K562 (cell line): ENCODE measurements around the gene PLEKHG4B. TPM values are rescaled to one million over a fixed set of nuclear protein-coding genes. Genes with fewer than 3 reads are reported as not detected.
"Not testable (repeated sequence)": the region's sequence is repeated elsewhere in the genome, so short reads cannot be mapped to it uniquely, and the experiment has no call there.

ENCODE experiments used
- ATF1 ChIP-seq, 2 experiments: fragments of 450-650 bp in 1 of 2; IDR thresholded peaks; 2 replicates each; pipeline ENCODE4 v1.6.1; 2016; ENCODE audit warnings: missing compliant biosample characterization in 1 of 2, missing genetic modification characterization in 1 of 2
- CTCF ChIP-seq, 3 experiments: IDR thresholded peaks in 2 of 3; conservative IDR thresholded peaks in 1 of 3; 2 replicates each; pipeline ENCODE4 v1.5.1; 2011 to 2012; ENCODE audit warnings: low read length in 3 of 3, mild to moderate bottlenecking in 3 of 3, control low read depth in 2 of 3, improper control_type of control experiment in 1 of 3, inconsistent platforms in 1 of 3, low read depth in 1 of 3, mixed read lengths in 1 of 3, moderate library complexity in 1 of 3; ENCODE audit not compliant: insufficient read depth in 2 of 3
- MGA ChIP-seq: fragments of 450-650 bp; IDR thresholded peaks from 2 replicates; pipeline ENCODE4 v1.6.1; 2016; ENCODE audit warnings: mild to moderate bottlenecking, moderate library complexity
- NRF1 ChIP-seq, 2 experiments: fragments of 450-650 bp; IDR thresholded peaks in 1 of 2; conservative IDR thresholded peaks in 1 of 2; 2 replicates each; pipeline ENCODE4 v1.6.1; 2014; ENCODE audit warnings: mild to moderate bottlenecking in 2 of 2
- SMAD3 ChIP-seq: fragments of 450-650 bp; formaldehyde crosslinking; conservative IDR thresholded peaks from 2 replicates; pipeline ENCODE4 v1.4.0; 2020; ENCODE audit warnings: mild to moderate bottlenecking
- SMAD4 ChIP-seq: fragments of 250-450 bp; sonication (Bioruptor Pico); conservative IDR thresholded peaks from 2 replicates; pipeline ENCODE4 v1.8.0; 2021; ENCODE audit warnings: inconsistent platforms, mild to moderate bottlenecking, moderate library complexity
- THAP12 ChIP-seq: fragments of 250-450 bp; sonication (Bioruptor Pico); IDR thresholded peaks from 2 replicates; pipeline ENCODE4 v1.9.0; 2021; ENCODE audit warnings: mild to moderate bottlenecking, inconsistent platforms
- ZKSCAN1 ChIP-seq: fragments of 150-350 bp; IDR thresholded peaks from 2 replicates; pipeline ENCODE4 v1.6.1; 2016; ENCODE audit warnings: low read depth, low read length
- polyA plus RNA-seq, 8 experiments: library from polyadenylated mRNA; depleted of rRNA in 4 of 8; stranded (reverse) in 5 of 8; unstranded in 3 of 8; fragments of >200 nt; fragmentation: Nextera tagmentation in 2 of 8; fragmentation: Illumina TruSeq in 1 of 8; extraction: Ambion mirVana in 2 of 8; extraction: Trizol in 1 of 8; gene quantifications; 2 replicates each; pipeline versions ENCODE4 v1.2.1 to v1.2.3, GENCODE V29; 2011 to 2014; ENCODE audit warnings: inconsistent platforms in 1 of 8, missing spikeins in 1 of 8
- total RNA-seq, 7 experiments: library from RNA; depleted of rRNA in 6 of 7; stranded (reverse); fragments of >200 nt in 6 of 7; fragmentation: Illumina TruSeq in 2 of 7; extraction: Trizol in 2 of 7; gene quantifications; 2 replicates each; pipeline versions ENCODE4 v1.2.1 to v1.2.3, GENCODE V29; 2011 to 2021; ENCODE audit warnings: low replicate concordance in 1 of 7

PLEKHG4B gene
- total and polyA plus RNA-seq, 9 of the 15 experiments (the other 6 are each of a cell fraction or from before 2014, with no cell fraction given) = 0.02 TPM; not detected in 8

GRCh38 chr5:217494-218456 lies 125.8 kb downstream of the PLEKHG4B start, which contains the start of the genes CCDC127 and SDHA (continued):
- TF ChIP-seq MGA (peak; percentile 26; the same call in 1 of the 2 replicates), SMAD4 (CRISPR knock-in tag) (peak; percentile 44; the same call in 1 of the 2 replicates), ZKSCAN1 (peak; percentile 43; the same call in 1 of the 2 replicates), ATF1 (tag; IDR thresholded peaks at IDR 0.05) (0 out of 2 replicates have a peak, but pooled peaks have one; percentile 29), NRF1 (conservative IDR thresholded peaks at IDR 0.05 in 1 of 2, IDR thresholded peaks at IDR 0.05 in 1 of 2) (peak; percentile 100), THAP12 (peak; percentile 69; the same call in 1 of the 2 replicates), CTCF (IDR thresholded peaks at IDR 0.05 in 2 of 3, conservative IDR thresholded peaks at IDR 0.05 in 1 of 3; ENCODE audit: insufficient read depth in 2 of 3, low read depth in 1 of 3, low read length in 3 of 3) (peak; percentile 49 to 56 (median 54)), SMAD3 (CRISPR knock-in tag) (peak; percentile 51; the same call in 1 of the 2 replicates)
- TF ChIP-seq ATF1 (CRISPR knock-in tag; IDR thresholded peaks at IDR 0.05) = not testable (repeated sequence)
